ENCODE data around the gene RAB21.
A peak's percentile ranks its signal among the peaks of the same experiment; 100 is the strongest.

GRCh38 chr12:71731439-71732356, 23.0 kb upstream of the RAB21 start:
- TF ChIP-seq CTCF (IDR thresholded peaks at IDR 0.05; ENCODE audit: insufficient read depth, low read length, poor library complexity, severe bottlenecking), result peak; percentile 28
- no peak for TF ChIP-seq EZH2phosphoT487 (conservative IDR thresholded peaks at IDR 0.05; ENCODE audit: low read length)
